Measurements from ENCODE around the gene SLC17A9.

The SLC17A9 gene

DNA sequence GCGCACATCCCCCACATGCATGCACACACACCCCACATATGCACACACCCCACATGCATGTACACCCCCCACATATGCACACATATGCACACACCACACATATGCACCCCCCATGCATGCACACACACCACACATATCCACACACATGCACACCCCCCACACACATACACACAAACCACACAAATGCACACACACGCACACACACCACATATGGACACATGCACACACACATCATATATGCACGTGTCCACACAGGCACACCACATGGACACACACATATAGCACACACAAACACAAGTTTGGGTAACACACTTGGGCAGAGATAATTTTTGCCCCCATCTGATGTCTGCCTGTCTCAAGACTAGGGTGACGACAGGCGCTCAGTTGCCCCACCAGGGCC lies 45.9 kb downstream of the SLC17A9 start:
- H3K27me3 ChIP-seq, result peaks cover 90% of the 10 kb centered on the region
- no peaks in the 10 kb centered on the region for H3K9me3 ChIP-seq

DNA sequence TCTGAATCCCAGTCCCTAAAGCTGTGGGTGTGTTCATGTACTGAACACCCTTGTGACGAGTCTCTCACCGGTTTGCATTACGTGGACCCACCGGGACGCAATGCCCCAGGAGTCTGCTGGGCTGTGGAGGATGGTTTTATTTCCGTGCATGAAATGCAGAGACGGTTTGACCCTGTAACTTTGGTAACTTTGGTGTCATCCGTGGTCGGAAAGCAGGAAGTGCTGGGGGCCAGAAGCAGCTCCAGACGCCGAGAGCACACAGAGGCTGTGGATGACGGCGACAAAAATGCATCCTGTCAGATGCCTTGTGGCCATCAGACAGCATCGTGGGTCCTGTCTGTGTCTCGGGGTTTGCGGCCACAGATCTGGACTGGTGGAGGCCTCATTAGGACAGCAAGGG lies 47.1 kb downstream of the SLC17A9 start:
- Histone ChIP-seq H3K4me1 (no peaks in the 10 kb centered on the region), H3K27me3 (peaks cover 99% of the 10 kb centered on the region), H3K9me3 (no peaks in the 10 kb centered on the region), H3K36me3 (no peaks in the 10 kb centered on the region), H3K4me3 (ENCODE audit: low read depth, low read length) (no peak overlapping the region)
- DNase-seq, result no peak
- TF ChIP-seq, protein P1, sequence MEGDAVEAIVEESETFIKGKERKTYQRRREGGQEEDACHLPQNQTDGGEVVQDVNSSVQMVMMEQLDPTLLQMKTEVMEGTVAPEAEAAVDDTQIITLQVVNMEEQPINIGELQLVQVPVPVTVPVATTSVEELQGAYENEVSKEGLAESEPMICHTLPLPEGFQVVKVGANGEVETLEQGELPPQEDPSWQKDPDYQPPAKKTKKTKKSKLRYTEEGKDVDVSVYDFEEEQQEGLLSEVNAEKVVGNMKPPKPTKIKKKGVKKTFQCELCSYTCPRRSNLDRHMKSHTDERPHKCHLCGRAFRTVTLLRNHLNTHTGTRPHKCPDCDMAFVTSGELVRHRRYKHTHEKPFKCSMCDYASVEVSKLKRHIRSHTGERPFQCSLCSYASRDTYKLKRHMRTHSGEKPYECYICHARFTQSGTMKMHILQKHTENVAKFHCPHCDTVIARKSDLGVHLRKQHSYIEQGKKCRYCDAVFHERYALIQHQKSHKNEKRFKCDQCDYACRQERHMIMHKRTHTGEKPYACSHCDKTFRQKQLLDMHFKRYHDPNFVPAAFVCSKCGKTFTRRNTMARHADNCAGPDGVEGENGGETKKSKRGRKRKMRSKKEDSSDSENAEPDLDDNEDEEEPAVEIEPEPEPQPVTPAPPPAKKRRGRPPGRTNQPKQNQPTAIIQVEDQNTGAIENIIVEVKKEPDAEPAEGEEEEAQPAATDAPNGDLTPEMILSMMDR (IDR thresholded peaks at IDR 0.05; ENCODE audit: low read depth, low read length), result no peak

More for the DNA sequence above, 45.9 kb downstream of the SLC17A9 start:
- no peaks in the 10 kb centered on the region for H3K36me3 ChIP-seq
- H3K4me3 ChIP-seq (ENCODE audit: low read depth, low read length), result no peak overlapping the region
- TF ChIP-seq, protein P1 (IDR thresholded peaks at IDR 0.05; ENCODE audit: low read depth, low read length), result no peak
- no peaks in the 10 kb centered on the region for H3K4me1 ChIP-seq
- DNase-seq, result no peak

DNA sequence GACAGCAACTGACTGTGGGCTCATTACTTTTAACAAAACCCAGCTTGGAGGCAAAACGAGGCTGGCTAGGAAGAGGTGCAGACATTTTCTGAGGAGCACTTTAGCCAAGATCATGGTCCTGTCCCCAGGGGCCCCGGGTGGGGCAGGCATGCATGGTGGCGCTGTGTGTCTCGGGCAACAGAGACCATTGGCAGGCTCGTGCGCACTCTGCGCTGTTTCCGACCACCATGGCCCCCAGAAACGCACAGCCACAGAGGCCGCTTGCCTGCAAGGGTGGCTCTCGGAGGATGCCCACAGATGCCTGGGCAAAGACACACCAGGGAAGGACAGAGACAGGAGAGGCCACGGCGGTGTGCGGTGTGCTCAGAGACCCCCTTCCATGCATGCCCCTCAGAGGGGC lies 47.5 kb downstream of the SLC17A9 start:
- Histone ChIP-seq H3K4me3 (ENCODE audit: low read depth, low read length) (no peak overlapping the region), H3K4me1 (no peaks in the 10 kb centered on the region), H3K9me3 (no peaks in the 10 kb centered on the region), H3K27me3 (peaks cover 99% of the 10 kb centered on the region), H3K36me3 (no peaks in the 10 kb centered on the region)
- TF ChIP-seq, protein P1 (IDR thresholded peaks at IDR 0.05; ENCODE audit: low read depth, low read length), result no peak
- no peak for DNase-seq

DNA sequence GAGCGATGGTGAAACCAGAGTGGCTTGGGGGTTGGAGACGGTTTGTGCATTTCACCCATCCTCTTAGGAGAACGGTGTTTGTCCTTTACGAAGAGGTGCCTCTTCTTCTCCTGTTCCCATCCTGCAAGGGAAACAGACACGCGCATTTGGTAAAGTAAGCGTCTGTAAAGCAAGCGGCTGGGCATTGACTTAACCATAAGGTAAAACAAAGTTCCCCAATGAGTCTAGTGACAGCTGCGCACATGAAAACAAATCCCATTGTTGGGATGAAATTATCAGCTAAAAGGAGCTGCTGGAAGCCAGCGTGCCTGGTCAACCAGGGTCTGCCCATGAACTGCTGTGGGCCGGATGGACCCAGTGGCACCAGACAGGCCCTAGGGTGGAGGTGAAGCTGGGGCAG lies 48.4 kb downstream of the SLC17A9 start:
- no peak overlapping the region for H3K4me3 ChIP-seq (ENCODE audit: low read depth, low read length)
- H3K36me3 ChIP-seq, result no peaks in the 10 kb centered on the region
- no peak for DNase-seq
- H3K4me1 ChIP-seq, result no peaks in the 10 kb centered on the region
- H3K9me3 ChIP-seq, result no peaks in the 10 kb centered on the region
- TF ChIP-seq, protein P1 (IDR thresholded peaks at IDR 0.05; ENCODE audit: low read depth, low read length), result no peak
- peaks cover 100% of the 10 kb centered on the region for H3K27me3 ChIP-seq

DNA sequence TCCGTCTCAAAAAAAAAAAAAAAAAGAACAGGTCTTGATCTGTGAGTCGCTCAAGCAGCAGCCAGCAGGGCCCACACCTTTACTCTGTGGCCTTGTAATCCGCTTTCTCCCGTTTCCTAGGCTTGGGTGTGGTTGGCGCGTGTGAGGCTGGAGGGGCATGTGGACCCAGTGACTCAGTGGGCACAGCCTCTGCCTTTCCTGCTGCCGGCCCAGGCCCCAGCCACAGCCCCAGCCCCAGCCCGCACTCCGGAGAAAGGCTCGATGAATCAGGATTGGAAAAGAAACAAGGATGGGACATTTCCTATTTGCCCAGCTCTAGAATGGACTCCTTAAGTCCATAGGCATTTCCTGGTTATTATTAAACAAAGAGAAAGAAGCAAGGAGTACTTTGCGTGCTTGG lies 50.0 kb downstream of the SLC17A9 start:
- peaks cover 100% of the 10 kb centered on the region for H3K27me3 ChIP-seq
- no peak overlapping the region for H3K4me3 ChIP-seq (ENCODE audit: low read depth, low read length)
- no peak for DNase-seq
- H3K36me3 ChIP-seq, result no peaks in the 10 kb centered on the region
- TF ChIP-seq, protein P1 (IDR thresholded peaks at IDR 0.05; ENCODE audit: low read depth, low read length), result no peak
- no peaks in the 10 kb centered on the region for H3K4me1 ChIP-seq
- no peaks in the 10 kb centered on the region for H3K9me3 ChIP-seq

DNA sequence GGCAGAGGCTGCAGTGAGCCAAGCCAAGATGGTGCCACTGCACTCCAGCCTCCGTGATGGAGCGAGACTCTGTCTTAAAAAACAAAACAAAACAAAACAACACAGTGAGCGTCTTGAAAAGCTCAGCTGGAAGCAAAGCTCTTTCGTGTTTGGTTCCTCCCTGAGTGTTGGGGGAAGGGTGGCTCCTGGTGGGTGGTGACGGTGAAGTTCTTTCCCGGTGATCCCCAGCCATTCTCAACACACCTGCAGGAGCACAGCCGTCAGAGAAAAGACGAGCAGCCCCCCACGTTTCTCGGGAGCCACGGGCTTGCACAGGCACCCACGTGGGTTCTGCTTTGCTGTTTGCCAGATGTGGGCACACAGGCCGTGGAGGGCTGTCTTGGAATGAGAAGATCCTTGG lies 51.0 kb downstream of the SLC17A9 start:
- peaks cover 100% of the 10 kb centered on the region for H3K27me3 ChIP-seq
- H3K4me1 ChIP-seq, result no peaks in the 10 kb centered on the region
- DNase-seq, result no peak
- TF ChIP-seq, protein P1 (IDR thresholded peaks at IDR 0.05; ENCODE audit: low read depth, low read length), result no peak
- no peaks in the 10 kb centered on the region for H3K9me3 ChIP-seq
- no peaks in the 10 kb centered on the region for H3K36me3 ChIP-seq
- H3K4me3 ChIP-seq (ENCODE audit: low read depth, low read length), result no peak overlapping the region

Data from BE2C (cell line).